ENCODE results near the gene SPRYD3.
"Not testable (repeated sequence)": the region's sequence is repeated elsewhere in the genome, so short reads cannot be mapped to it uniquely, and the experiment has no call there.

The SPRYD3 gene

GRCh38 chr12:53101931-53102781, 23.0 kb upstream of the SPRYD3 start:
- peak; percentile 41 to 49 for DNase-seq

DNA sequence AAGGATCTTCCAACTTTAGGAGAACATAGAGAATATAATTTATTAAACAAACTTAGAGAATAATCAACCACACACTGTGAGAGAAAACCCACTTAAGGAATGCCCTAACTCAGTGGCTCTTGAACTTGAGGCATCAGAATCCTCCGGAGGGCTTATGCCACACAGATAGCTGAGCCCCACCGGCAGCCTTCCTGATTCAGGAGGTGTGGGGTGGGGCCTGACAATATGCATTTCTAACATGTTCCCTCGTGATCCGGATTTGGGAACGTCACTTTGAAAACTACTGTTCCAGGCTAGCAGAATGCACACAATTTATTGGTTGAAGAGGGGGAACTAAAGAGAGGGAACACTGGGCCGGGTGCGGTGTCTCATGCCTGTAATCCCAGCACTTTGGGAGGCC, 22.1 kb upstream of the SPRYD3 start:
- DNase-seq, result no peak

GRCh38 chr12:53100466-53101151, 21.4 kb upstream of the SPRYD3 start:
- DNase-seq, result no peak

DNA sequence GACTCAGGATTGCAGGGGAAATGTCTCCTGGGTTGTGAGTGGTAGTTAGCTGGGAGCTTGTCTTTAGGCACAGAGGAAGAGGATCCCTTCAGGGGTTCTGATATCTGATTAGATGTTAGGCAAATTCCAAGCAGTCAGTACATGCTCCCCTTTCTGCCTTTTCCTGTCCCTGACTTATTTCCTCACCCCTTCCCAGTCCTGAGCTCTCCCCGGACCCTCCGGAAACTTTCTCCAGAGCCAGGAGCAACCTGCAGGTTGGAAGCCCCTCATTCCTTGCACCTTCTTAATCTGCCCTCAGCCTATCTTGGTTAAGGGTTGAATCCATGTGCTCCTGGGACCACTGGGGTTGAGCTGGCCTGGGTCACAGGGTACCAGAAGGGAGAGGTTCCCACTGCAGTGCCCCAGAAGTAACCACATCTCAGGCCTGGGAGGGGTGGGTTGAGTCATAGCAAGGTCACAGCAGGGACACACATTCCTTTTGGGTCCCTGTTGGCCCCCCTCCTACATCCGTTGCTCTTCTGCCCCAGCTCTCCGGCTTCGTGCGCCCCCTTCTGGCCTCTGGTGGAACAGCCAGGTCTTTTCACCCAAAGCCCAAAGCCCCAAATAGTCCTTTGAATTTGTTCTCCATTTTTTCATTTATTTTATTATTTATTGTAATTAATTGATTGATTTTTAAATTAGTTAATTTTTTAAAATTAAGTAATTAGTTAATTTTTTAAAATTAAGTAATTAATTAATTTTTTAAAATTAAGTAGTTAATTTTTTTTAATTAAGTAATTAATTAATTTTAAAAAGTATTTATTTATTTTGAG, 20.1 kb upstream of the SPRYD3 start:
- peak; percentile 76 to 79 for DNase-seq

- no peak for DNase-seq
These were observed 19.3 kb upstream of the SPRYD3 start for GRCh38 chr12:53098354-53098981.

GRCh38 chr12:53097564-53098353, 18.6 kb upstream of the SPRYD3 start, which contains the start of gene IGFBP6:
Gene IGFBP6 (plus strand): TSS chr12:53097667. CDS start chr12:53097718, 51 bp downstream.
- DNase-seq, result peak; percentile 16 to 22

DNA sequence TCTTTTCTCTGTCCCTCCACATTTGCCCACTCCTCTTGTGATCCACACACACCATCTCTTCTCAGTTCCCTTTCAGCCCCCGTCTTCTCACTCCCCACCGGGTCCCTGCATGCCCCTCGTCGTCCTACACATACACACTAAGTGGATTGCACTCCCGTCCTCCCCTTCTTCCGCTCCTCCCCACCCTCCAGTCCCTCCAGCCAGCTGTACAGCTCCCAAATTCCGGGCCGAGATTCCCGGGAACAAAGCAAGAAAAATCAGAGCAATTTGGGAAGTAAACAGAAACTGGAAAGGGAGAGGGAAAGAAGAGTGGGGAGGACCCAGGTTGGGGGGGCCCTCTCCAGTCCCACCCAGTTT, 18.0 kb upstream of the SPRYD3 start:
- no peak for DNase-seq

DNA sequence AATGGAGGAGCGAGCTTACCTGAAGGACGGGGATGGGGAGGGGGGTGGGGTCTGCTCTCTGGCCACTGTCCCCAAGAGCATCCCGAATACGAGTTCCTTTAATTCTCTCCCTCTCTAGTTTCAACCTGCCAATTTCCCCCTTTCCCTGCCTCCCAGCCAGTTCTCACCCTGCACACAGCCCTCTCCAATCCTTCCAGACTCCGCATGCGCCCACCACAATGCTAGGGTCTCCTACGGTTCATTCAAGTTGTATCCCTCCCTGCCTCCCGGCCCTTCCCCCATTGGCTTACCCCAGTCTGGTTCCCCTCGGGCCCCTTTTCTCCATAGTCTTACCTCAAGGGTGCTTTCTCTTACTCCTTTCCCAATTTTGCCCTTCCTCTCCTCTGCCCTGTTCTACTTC, 17.6 kb upstream of the SPRYD3 start:
- no peak for DNase-seq

- no peak for DNase-seq
These were observed 17.0 kb upstream of the SPRYD3 start for GRCh38 chr12:53096089-53096741.

- not testable (repeated sequence) for DNase-seq
These were observed 16.4 kb upstream of the SPRYD3 start for GRCh38 chr12:53095596-53095895.

DNA sequence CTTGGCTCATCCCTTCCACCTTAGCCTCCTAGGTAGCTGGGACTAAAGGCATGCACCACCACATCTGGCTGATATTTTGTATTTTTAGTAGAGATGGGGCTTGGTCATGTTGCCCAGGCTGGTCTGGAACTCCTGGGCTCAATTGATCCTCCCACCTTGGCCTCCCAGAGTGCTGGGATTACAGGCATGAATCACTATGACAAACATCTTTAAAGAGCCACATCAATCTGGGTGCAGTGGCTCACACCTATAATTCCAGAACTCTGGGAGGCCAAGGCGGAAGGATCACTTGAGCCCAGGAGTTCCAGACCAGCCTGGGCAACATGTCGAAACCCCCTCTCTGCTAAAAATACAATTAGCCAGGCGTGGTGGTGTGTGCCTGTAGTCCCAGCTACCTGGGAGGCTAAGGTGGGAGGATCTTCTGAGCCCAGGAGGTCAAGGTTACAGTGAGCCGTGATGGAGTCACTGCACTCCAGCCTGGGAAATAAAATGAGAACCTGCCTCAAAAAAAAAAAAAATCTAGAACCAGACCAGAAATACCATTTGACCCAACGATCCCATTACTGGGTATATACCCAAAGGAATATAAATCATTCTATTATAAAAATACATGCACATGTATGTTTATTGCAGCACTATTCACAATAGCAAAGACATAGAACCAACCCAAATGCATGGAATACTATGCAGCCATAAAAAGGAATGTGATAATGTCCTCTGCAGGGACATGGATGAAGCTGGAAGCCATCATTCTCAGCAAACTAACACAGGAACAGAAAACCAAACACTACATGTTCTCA, 15.8 kb upstream of the SPRYD3 start:
- DNase-seq, result not testable (repeated sequence)

DNA sequence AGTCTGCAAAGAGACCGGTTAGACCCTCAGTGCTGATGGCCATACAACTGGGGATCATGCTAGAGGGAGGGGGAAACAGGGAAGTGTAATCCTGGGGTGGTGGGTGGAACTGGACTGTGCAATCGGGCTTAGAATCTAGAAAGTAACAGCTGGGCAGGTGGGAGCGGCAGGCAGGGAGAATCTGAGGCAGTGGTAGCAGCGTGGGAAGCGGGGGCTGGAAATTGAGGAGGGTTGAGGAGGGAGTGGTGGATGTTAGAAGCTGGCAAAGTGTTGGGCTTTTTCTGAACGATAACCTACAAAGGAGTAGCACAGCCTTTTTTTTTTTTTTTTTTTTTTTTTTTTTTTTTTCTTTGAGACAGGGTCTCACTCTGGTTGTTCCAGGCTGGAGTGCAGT, 15.2 kb upstream of the SPRYD3 start:
- no peak for DNase-seq

- DNase-seq, result peak; percentile 17 to 32
These were observed 14.7 kb upstream of the SPRYD3 start for GRCh38 chr12:53093777-53094393.

DNA sequence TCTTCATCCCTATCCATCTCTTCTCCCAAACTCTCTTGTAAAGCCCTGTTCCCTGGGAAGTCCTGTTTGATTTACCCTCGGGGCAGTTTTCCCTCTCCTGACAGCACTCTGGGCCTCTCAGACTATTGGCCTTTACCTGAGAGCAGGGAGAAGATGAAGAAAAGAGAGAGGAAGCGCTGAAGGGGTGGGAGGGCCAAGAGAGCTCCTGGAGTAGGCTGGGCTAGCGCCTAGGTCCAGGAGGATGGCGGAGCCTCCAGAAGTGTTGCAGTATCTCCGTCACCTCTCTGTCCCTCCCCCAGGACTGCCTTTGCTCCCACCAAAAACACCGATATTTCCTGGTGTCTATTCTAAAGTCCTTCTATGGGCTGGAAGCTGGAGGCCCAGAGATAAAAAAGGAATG, 12.6 kb upstream of the SPRYD3 start:
- DNase-seq, result no peak

- peak in 1 of 2 experiments; percentile 3 for DNase-seq
These were observed 11.4 kb upstream of the SPRYD3 start for GRCh38 chr12:53090554-53090953.

GRCh38 chr12:53090105-53090504, 10.9 kb upstream of the SPRYD3 start:
- no peak for DNase-seq

GRCh38 chr12:53086361-53086760, 7.2 kb upstream of the SPRYD3 start:
- DNase-seq, result no peak

DNA sequence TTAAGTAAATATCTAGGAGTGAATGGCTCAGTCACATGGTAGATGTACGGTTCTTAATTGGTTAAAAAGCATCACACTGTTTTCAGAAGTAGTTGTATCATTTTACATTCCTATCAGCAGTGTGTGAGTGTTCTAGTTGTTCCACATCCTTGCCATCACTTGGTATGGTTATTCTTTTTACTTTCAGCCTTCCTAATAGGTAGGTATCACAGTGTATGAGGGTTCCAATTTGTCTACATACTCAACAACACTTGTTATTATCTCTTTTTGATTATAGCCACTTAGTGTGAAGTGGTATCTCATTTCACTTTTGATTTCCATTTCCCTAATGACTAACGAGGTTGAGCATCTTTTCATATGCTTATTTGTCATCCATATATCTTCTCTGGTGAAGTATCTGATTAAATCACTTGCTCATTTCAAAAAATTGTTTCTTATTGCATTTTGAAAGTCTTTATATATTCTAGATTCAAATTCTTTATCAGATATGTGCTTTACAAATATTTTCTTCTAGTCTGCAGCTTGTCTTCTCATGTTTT, 3.5 kb upstream of the SPRYD3 start:
- DNase-seq, result no peak

DNA sequence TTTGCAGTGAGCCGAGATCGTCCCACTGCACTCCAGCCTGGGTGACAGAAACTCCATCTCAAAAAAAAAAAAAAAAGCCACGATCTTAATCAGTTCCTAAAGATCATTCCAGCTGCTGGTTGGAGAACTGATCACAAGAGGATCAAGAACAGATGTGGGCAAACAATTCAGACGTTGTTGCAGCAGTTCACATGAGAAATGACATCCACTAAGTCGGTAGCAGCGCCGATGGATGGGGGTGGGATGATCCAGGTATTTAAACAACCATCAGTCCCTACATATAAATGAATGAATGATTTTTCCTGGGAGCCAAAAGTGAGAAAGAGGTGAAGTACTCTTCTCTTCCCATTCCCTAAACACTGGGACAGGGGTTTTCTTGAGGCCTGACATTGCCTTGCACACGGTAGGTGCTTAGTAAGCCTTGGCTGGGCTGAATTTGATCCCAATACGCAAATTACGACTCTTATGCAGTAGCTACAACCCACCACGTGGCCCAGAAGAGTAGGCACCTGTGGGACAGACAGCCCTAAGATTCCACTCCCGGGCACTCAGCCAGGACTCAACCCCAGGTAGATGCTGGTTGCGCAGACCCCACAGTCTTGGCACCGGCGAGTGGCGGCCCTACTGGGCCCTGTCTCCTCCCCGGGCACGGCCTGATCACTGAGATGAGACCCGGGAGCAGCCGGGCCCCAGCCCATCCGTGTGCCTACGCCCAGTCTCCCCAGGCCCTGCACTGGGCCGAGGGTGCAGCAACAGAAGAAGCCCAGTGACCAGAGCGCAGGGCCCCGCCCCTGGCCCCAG, 565 bp downstream of the SPRYD3 start:
- DNase-seq, result no peak
